22Rv1 (cell line): Measurements from ENCODE around the gene DLGAP3.

Experiments used
- CTCF ChIP-seq: fragments of 450-650 bp; IDR thresholded peaks from 2 replicates; pipeline ENCODE4 v1.5.1; 2017; ENCODE audit warnings: mild to moderate bottlenecking
- ZFX ChIP-seq: fragments of 450-650 bp; IDR thresholded peaks from 2 replicates; pipeline ENCODE4 v1.6.1; 2017; ENCODE audit warnings: antibody characterized with exemption, borderline replicate concordance

- TF ChIP-seq CTCF (no peak), ZFX (no peak)
Observed at GRCh38 chr1:34946211-34946610, 16.8 kb upstream of the DLGAP3 start.
